HG02852 (cell line): Measurements from ENCODE around the gene APLN.

Experiments used
- ATAC-seq: cut with Tn5 transposase; IDR thresholded peaks from one replicate; pipeline ENCODE4 v1.9.1; 2021; ENCODE audit warnings: mild to moderate bottlenecking, moderate library complexity; ENCODE audit not compliant: unreplicated experiment

The APLN gene

DNA sequence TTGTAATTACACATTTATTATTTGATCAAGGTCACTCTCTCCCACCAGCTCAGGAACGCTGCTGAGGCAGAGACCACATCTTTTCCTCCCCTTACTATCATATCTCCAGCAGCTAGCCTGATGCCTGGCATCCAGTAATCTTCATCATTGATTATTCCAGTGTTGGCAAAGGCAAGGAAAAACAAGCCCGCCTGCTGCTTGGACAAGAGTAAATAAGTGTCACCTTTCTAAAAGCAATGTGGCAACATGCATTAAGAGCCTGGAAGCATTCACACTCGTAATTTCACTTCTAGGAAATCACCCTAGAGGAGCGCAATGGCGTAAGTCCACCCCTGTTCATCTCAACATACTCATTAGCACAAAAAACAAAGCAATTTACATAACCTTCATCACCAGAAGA lies 54.8 kb downstream of the APLN start:
- no peak for ATAC-seq

DNA sequence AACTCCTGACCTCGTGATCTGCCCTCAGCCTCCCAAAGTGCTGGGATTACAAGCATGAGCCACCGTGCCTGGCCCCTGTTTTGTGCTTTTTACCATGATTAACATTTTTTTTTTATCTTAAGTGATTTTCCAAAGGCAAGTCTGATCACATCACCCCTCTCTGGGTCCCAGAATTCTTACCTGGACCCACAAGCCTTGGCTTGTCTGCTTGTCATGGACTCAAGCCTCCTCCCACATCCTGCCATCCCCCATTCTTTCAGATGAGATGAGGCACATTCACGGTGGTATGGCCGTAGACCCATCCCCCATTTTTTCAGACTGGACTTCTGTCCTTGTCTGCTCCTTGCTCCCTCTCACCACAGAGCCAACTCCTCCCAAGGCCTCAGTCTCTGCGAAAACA lies 55.3 kb downstream of the APLN start:
- ATAC-seq = no peak

DNA sequence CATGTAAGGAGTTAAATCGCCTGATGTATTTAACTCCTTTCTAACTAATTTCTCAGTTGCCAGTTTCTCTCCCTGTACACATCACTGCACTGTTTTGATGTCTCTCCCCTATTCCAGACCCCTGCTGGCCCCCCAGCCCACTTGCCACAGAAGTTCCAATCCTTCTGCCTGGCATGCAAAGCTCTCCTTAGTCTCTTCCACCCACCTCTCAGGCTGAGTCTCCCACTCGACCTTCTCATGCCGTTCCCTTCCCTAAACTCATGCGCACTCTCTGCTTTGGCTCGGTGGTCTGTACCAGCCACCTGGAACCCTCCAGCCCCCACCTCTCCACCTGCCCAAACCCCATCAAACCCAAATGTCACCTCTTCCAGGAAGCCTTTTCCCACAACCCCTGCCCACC lies 56.9 kb downstream of the APLN start:
- ATAC-seq = no peak

DNA sequence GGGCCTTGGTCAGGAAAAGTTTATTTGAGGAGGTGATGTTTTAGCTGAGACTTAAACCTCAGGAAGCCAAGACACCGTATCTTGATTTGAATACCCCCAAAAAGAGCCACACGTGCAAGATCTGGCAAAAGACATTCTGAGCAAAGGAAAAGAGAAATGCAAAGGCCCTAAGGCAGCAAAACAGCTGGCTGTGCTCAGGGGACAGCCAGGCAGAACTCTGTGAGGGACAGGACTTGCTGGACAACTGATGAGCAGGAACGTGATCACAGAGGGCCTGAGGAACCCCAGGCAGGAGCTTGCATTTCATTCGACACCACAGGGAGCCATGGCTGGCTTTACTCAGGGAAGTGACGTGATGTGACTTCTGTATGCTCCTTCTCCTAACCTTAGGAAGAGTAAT lies 58.7 kb downstream of the APLN start:
- ATAC-seq = no peak
